ENCODE results near the gene ZSWIM5. TPM values are rescaled to one million over a fixed set of nuclear protein-coding genes. Genes with fewer than 3 reads are reported as not detected.

ZSWIM5 gene
- total RNA-seq, 1 donor from 2014 or later = 4.1 TPM

GRCh38 chr1:45009956-45010854 is 196.2 kb downstream of the ZSWIM5 start:
- peak; percentile 38 for ATAC-seq
- intact Hi-C loops (cut with DNase I) = loop anchor here (10.0 kb wide), 1 partner anchor 485 kb away; the partner anchor contains the start of gene TESK2
- H3K36me3 ChIP-seq = peaks cover 59% of the 10 kb centered on the region
- peaks cover 22% of the 10 kb centered on the region for H3K4me1 ChIP-seq
- H3K27ac ChIP-seq = peak overlapping the region; percentile 83
- peak; percentile 79 for DNase-seq
- peak overlapping the region; percentile 100 for H3K4me3 ChIP-seq
- no peaks in the 10 kb centered on the region for H3K9me3 ChIP-seq
- no peaks in the 10 kb centered on the region for H3K27me3 ChIP-seq
- TF ChIP-seq, protein P1, sequence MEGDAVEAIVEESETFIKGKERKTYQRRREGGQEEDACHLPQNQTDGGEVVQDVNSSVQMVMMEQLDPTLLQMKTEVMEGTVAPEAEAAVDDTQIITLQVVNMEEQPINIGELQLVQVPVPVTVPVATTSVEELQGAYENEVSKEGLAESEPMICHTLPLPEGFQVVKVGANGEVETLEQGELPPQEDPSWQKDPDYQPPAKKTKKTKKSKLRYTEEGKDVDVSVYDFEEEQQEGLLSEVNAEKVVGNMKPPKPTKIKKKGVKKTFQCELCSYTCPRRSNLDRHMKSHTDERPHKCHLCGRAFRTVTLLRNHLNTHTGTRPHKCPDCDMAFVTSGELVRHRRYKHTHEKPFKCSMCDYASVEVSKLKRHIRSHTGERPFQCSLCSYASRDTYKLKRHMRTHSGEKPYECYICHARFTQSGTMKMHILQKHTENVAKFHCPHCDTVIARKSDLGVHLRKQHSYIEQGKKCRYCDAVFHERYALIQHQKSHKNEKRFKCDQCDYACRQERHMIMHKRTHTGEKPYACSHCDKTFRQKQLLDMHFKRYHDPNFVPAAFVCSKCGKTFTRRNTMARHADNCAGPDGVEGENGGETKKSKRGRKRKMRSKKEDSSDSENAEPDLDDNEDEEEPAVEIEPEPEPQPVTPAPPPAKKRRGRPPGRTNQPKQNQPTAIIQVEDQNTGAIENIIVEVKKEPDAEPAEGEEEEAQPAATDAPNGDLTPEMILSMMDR (IDR thresholded peaks at IDR 0.05) = no peak

- Histone ChIP-seq H3K4me1 (peaks cover 22% of the 10 kb centered on the region), H3K4me3 (peak overlapping the region; percentile 100), H3K27ac (no peak overlapping the region), H3K9me3 (no peaks in the 10 kb centered on the region), H3K36me3 (peaks cover 62% of the 10 kb centered on the region), H3K27me3 (no peaks in the 10 kb centered on the region)
- ATAC-seq (no peak), DNase-seq (peak; percentile 29)
- intact Hi-C loops (cut with DNase I) = no loop called here
- TF ChIP-seq, protein P1 (IDR thresholded peaks at IDR 0.05) = no peak
These were observed 197.0 kb downstream of the ZSWIM5 start for GRCh38 chr1:45009296-45009865.

DNA sequence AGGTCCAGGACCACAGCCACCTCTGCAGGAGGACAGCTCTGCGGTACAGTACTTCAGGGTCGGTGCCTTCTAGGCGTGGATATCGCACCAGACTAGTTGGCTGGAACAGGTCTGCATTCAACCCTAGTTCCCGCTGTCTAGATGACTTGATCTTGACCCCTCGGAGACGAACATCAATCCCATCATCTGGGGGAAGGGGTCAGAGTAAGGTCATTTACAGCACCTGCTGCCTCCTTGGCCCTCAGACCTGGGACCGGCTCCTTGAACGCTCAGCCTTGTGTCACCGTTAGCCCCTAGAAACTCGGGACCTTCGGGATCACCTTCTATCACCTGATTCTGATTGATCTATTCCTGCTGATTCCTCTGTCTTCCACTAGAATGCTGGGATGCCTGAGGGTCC is 197.9 kb downstream of the ZSWIM5 start:
- H3K9me3 ChIP-seq = no peaks in the 10 kb centered on the region
- ATAC-seq = no peak
- no peaks in the 10 kb centered on the region for H3K27me3 ChIP-seq
- H3K4me1 ChIP-seq = peaks cover 20% of the 10 kb centered on the region
- no peak overlapping the region for H3K27ac ChIP-seq
- intact Hi-C loops (cut with DNase I) = no loop called here
- peak; percentile 50 for DNase-seq
- TF ChIP-seq, protein P1 (IDR thresholded peaks at IDR 0.05) = no peak
- peaks cover 64% of the 10 kb centered on the region for H3K36me3 ChIP-seq
- H3K4me3 ChIP-seq = no peak overlapping the region

DNA sequence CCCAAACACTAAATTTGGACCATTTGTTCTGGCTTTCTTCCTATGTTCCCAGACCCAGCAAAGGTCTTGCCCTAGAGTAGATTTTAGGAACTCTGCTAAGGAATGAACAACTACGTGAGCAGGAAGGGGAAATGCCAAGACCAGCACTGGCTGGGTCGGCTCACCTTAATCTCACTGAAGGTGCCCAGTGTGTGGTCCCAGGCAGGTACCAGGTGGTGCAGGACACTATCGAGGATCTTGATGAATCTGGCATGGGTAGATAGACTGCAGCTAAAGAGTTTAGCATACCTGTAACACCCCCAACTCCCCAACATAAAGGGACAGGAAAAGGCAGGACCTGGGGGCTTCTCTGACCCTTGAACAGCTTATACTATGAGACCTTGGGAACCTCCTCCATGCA is 198.3 kb downstream of the ZSWIM5 start:
- no peaks in the 10 kb centered on the region for H3K27me3 ChIP-seq
- no peak overlapping the region for H3K4me3 ChIP-seq
- ATAC-seq = no peak
- H3K9me3 ChIP-seq = no peaks in the 10 kb centered on the region
- peaks cover 67% of the 10 kb centered on the region for H3K36me3 ChIP-seq
- intact Hi-C loops (cut with DNase I) = no loop called here
- H3K27ac ChIP-seq = no peak overlapping the region
- peak; percentile 21 for DNase-seq
- TF ChIP-seq, protein P1 (IDR thresholded peaks at IDR 0.05) = no peak
- peaks cover 19% of the 10 kb centered on the region for H3K4me1 ChIP-seq

DNA sequence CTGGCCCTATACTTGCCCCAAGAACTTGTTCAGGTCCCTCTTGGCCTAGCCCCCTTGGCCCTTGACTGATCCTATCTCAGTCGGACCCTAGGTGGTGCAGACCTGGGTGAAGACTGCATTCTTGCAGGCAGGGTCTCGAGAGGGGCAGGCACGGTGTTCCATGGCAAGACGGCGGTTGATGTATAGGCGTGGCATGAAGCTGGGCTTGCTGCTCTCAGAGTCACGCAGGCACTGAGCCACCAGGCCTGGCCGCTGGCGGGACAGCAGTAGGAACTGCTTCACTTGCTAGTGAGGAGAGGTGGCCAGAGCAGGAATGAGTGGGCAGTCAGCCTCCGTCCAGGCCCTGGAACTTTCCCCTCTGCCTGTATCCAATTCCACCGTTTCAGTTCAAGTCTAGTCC is 199.1 kb downstream of the ZSWIM5 start:
- DNase-seq = peak; percentile 51

More for the DNA sequence above, 199.1 kb downstream of the ZSWIM5 start:
- no peaks in the 10 kb centered on the region for H3K27me3 ChIP-seq
- TF ChIP-seq, protein P1 (IDR thresholded peaks at IDR 0.05) = no peak
- peaks cover 19% of the 10 kb centered on the region for H3K4me1 ChIP-seq
- H3K27ac ChIP-seq = no peak overlapping the region
- no peaks in the 10 kb centered on the region for H3K9me3 ChIP-seq
- intact Hi-C loops (cut with DNase I) = no loop called here
- peaks cover 75% of the 10 kb centered on the region for H3K36me3 ChIP-seq
- no peak for ATAC-seq
- H3K4me3 ChIP-seq = no peak overlapping the region

All from upper lobe of right lung (tissue), 1 donor.